KOPT-K1 (cell line): ENCODE results near the gene MACC1.
"Not testable (repeated sequence)": the region's sequence is repeated elsewhere in the genome, so short reads cannot be mapped to it uniquely, and the experiment has no call there.

ENCODE experiments used
- H3K27ac ChIP-seq: fragments of 200-600 bp; sonication (generic); 2 replicates; pipeline ENCODE4 v1.5.1; 2016; ENCODE audit warnings: antibody characterized with exemption, mild to moderate bottlenecking, low read depth, low read length; ENCODE audit not compliant: poor library complexity, severe bottlenecking
- H3K36me3 ChIP-seq: fragments of 200-600 bp; sonication (generic); 2 replicates; pipeline ENCODE4 v1.5.1; 2017; ENCODE audit warnings: antibody characterized with exemption, mild to moderate bottlenecking, low read length, moderate library complexity; ENCODE audit not compliant: insufficient read depth
- H3K9me3 ChIP-seq: fragments of 200-600 bp; sonication (generic); 2 replicates; pipeline ENCODE4 v1.5.1; 2017; ENCODE audit warnings: antibody characterized with exemption, low read length, mild to moderate bottlenecking; ENCODE audit not compliant: insufficient read depth, poor library complexity, severe bottlenecking

The MACC1 gene

DNA sequence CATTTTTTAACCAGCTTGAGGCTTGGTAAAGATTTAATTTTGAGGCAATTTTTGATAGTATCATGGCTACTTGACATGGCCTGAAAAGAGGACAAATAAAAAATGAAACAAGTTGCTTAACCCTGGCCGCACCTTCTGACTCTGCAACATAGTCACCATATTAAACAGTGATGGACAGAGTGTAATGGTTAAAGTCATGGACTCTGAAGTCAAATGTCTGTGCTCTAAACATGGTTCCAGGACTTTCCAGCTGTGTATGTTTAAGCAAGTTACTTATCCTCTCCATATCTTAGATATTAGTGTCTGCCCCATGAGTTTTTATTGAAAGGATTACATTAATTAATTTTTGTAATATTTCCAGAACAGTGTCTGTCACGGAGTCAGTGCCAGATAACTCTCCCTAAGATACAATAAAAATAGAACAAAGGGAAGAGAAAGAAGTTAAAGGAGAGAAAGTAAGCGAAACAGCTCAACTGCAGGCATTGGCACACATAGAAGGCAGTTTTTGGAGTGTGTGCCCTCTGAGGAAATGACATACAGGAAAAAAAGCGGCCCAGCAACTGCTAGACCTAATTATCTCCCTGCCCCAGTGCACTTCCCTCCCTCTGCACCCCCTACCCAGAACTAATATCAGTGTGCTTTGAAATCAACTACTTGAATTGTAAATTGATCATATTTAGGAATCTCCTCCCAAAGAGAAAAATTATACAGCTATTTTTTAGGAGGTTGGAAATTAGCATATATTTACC lies 65.3 kb downstream of the MACC1 start:
- no peak overlapping the region for H3K27ac ChIP-seq
- no peaks in the 10 kb centered on the region for H3K36me3 ChIP-seq
- H3K9me3 ChIP-seq, result no peaks in the 10 kb centered on the region

DNA sequence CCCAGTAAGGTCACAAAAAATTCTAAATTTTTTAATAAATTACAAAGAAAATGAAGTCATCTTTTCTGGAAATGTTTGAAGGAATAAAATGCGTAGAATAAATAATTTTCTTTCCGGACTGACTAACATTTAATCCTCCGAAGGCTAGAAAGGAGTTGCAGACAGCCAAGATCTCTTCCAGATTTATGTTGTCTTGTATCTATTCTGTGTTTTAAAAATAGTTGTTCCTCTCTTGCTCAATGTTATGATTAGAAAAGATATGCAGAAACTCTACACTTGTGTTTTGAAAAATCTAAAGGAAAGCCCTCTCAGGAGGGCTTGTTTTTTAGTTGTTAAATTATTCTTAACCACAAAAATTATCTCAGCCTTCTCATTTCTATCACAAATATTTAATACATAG lies 70.7 kb downstream of the MACC1 start:
- no peak overlapping the region for H3K27ac ChIP-seq
- H3K9me3 ChIP-seq, result no peaks in the 10 kb centered on the region
- no peaks in the 10 kb centered on the region for H3K36me3 ChIP-seq

DNA sequence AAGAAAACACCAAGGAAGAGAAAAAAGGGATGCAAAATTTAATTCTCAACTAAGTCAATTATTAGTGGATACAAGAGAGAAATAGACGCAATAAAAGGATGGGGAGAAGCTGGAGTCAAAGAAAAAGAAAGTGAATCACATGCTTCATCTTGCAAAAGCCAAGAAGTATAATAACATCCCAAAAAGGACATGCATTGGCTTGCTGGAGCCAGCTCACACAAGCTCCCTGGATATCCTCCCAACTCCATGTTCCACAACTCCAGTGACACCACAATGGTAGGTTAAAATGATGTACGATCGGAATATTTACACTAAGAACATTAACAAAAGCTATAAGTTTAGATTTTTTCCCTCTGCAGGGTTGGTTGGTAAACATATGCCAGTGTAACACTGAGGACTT lies 72.4 kb downstream of the MACC1 start:
- Histone ChIP-seq H3K27ac (no peak overlapping the region), H3K36me3 (no peaks in the 10 kb centered on the region), H3K9me3 (no peaks in the 10 kb centered on the region)

DNA sequence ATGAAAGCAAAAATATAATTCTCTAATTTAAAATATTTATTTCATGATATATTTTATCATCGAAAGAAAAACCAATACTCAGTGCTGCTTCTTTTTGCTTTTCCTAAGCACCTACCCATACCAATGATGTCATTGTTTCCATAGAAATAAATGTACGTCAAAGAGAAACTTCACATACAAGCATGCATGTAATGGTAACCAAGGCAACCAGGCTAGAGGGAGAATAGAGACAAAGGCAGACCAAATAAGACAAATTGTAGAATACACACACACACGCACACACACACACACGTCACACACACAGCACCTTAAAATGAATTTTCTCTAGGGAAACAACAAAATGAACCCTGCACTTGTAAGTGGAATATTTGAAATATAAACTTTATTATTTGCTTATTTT lies 75.5 kb downstream of the MACC1 start:
- H3K36me3 ChIP-seq, result no peaks in the 10 kb centered on the region
- no peaks in the 10 kb centered on the region for H3K9me3 ChIP-seq
- no peak overlapping the region for H3K27ac ChIP-seq

DNA sequence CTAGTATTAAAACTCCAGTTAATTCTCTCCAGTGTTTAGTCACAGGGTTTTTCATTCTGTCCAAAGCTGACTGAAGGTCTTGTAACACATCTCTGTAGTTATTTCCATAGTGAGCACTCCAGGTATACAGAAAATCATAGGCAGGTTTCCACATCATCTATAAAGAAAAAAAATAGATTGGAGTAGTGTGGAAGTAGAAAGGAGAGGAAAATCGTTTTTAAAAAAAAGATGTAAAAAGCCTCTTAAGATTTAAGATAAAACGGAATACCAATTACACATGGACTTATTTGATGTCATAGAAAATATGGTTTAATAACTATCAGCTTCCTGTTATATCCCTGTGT lies 76.2 kb downstream of the MACC1 start:
- H3K27ac ChIP-seq, result no peak overlapping the region
- no peaks in the 10 kb centered on the region for H3K36me3 ChIP-seq
- no peaks in the 10 kb centered on the region for H3K9me3 ChIP-seq

DNA sequence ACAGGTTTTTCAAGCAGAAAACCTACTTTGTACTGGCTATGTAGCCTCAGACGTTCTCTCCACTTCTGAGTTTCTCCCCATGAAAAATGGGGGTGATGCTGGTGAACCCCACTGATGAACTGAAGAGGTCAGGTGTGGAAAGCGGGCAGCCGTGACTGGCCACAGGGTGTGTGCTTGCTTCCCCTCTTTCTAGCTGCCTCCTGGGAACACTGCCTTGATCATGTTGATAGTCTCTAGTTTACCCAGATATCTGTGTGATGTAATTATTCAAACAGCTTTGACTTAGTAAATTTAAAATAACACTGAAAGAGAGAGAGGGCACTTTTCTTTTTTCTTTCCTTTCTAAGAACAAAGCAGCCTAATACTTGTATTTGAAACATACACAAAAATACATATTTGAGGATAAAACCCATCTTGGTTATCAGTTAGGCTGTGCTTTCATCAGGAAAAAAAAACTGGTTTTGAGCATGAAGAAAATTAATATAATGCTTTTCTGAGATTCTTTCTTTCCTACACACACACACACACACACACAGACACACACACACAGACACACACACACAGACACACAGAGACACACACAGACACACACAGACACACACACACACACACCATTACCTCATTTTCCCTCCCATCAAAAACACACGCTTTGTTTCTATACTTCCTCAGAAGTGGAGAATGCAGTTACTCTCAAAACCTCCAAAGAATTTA lies 76.7 kb downstream of the MACC1 start:
- Histone ChIP-seq H3K36me3 (no peaks in the 10 kb centered on the region), H3K27ac (no peak overlapping the region), H3K9me3 (no peaks in the 10 kb centered on the region)

DNA sequence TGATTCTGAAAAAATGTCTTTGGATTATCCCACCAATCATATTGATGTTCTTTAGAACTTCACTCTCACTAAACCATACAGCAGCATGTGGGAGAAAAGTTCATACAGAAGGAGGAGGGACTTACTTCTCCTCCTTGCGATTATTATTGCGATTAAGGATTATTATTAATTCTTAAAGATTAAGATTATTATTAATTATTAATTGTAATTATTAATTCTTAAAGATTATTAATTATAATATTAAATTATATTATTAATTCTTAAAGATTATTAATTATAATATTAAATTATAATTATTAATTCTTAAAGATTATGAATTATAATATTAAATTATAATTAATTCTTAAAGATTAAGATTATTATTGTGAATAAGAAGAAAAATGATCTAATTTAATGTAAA lies 80.5 kb downstream of the MACC1 start:
- Histone ChIP-seq H3K27ac (no peak overlapping the region), H3K36me3 (no peaks in the 10 kb centered on the region)

DNA sequence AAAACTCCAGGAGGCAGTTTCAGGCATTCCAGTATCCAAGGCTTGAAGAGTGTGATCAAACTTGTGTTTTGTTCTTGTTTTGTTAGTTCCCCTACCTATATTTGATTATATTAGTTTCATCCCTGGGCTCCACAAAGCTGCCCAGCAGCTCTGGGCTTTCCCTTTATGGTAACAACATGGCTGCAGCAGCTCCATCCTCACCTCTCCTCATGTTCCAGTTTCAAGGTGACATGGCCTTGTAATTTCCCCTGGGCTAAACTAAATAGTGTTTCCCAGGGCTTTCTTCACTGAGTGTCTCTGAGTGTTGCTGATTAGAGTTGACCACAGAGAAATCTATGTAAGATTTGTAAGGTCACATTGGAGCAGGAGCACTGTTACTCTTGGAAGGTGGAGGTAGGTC lies 83.4 kb downstream of the MACC1 start:
- Histone ChIP-seq H3K9me3 (no peaks in the 10 kb centered on the region), H3K36me3 (no peaks in the 10 kb centered on the region), H3K27ac (no peak overlapping the region)

More for the DNA sequence above, 80.5 kb downstream of the MACC1 start:
- no peaks in the 10 kb centered on the region for H3K9me3 ChIP-seq

DNA sequence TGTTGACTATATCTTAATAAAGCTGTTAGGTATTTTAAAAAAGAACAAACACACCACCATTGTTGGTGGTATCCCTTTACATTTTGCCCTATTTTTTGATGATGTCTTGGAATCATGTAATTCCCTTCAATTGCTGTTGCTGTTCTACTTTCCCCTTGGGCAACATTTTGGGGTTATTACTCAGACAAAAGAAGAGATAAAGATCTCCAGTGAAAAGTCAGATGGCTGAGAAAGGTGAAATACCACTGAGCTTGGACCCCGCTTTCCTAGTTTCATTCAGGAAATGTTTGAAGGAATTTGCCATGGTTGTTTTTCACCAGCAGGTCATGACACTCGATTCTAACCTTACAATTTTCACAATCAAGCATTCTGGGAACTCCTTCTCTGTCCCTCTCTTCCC lies 84.6 kb downstream of the MACC1 start:
- Histone ChIP-seq H3K9me3 (no peaks in the 10 kb centered on the region), H3K27ac (no peak overlapping the region), H3K36me3 (no peaks in the 10 kb centered on the region)

DNA sequence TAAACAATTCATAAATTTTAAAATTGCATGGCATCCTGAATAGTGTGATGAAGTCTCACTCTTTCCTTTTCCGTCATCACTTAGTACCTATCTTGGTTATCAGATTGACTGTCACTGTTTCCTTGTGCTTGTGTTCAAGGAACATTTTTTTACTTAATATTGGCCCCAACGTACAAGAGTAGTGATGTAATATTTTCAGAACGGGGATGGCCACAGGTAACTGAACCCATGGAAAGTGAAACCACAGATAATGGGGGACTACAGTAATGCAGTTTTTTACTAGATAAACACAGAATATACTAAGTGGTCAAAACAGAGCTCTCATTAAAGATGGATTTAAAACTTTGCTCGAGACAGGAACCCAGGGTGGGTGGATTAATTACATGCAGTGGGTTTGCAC lies 85.4 kb downstream of the MACC1 start:
- no peak overlapping the region for H3K27ac ChIP-seq
- H3K9me3 ChIP-seq, result no peaks in the 10 kb centered on the region
- H3K36me3 ChIP-seq, result no peaks in the 10 kb centered on the region

DNA sequence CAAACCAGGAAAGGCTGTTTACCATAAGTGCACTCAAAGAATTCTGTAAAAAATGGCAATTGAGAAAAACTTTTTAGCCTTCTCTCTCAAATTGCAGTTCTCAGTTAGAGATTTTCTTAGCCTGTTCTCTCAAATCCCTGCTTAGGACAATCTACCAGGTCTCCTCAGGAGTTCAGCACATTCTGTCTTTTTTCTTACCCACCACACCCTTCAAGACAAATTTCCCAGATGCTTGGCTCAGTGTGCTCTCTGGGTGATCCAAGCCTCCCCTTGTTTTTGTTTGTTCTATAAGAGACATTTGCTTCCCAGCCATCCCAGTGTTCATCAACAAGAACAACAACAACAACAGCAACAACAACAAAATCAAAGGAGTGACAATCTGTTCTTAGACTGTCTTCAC lies 87.3 kb downstream of the MACC1 start:
- Histone ChIP-seq H3K27ac (no peak overlapping the region), H3K9me3 (no peaks in the 10 kb centered on the region), H3K36me3 (no peaks in the 10 kb centered on the region)

DNA sequence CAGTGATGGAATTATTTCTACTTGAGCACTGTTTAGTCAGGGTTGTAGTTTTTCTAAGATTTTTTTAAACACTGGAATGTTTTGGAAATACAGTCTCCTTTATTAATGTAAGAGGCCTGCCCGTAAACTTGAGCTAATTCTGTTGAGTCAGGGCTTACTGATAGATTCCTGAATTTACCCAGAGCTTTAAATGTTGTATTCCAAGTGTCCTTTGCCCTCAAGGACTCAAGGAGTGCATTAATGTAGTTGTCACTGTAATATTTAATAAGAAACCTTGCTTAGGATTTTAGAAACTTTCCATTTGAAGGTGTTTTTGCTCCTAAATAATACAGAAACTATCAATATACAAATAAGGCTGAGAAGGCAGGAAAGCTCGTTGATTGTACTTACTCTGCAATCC lies 89.2 kb downstream of the MACC1 start:
- Histone ChIP-seq H3K36me3 (no peaks in the 10 kb centered on the region), H3K27ac (no peak overlapping the region), H3K9me3 (no peaks in the 10 kb centered on the region)

DNA sequence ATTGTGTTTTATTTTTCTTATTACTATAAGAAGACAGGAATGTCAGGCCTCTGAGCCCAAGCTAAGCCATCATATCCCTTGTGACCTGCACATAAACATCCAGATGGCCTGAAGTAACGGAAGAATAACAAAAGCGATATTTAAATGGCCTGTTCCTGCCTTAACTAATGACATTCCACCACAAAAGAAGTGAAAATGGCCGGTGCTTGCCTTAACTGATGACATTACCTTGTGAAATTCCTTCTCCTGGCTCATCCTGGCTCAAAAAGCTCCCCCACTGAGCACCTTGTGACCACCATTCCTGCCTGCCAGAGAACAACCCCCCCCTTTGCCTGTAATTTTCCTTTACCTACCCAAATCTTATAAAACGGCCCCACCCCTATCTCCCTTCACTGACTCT lies 91.1 kb downstream of the MACC1 start:
- not testable (repeated sequence) for H3K27ac ChIP-seq

DNA sequence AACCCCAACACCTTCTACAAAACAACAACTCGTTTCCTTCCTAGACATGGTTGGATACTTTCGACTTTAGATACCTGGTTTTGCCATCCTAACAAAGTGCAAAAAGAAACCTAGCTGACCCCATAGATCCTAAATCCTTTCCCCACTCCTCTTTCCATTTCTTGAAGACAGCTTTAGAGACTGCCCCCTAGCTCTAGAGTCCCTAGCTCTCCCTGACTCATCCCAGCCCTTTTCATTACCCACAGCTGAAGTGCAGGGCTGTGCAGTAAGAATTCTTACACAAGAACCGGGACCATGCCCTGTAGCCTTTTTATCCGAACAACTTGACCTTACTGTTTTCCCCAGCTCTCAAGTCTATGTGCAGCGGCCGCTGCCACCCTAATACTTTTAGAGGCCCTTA lies 93.1 kb downstream of the MACC1 start:
- H3K9me3 ChIP-seq, H3K36me3 ChIP-seq, H3K27ac ChIP-seq: not testable (repeated sequence)

More for the DNA sequence above, 91.1 kb downstream of the MACC1 start:
- not testable (repeated sequence) for H3K9me3 ChIP-seq, H3K36me3 ChIP-seq

DNA sequence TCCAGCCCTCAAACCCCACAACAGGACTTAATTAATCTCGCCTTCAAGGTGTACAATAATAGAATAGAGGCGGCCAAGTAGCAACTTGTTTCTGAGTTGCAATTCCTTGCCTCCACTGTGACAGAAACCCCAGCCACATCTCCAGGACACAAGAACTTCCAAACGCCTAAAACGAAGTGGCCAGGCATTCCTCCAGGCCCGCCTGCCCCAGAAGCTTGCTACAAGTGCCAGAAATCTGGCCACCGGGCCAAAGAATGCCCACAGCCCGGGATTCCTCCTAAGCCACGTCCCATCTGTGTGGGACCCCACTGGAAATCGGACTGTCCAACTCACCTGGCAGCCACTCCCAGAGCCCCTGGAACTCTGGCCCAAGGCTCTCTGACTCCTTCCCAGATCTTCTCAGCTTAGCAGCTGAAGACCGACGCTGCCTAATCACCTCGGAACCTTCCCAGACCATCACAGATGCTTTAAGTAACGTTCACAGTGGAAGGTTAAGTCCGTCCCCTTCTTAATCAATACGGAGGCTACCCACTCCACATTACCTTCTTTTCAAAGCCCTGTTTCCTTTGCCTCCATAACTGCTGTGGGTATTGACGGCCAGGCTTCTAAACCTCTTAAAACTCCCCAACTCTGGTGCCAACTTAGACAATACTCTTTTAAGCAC lies 94.4 kb downstream of the MACC1 start:
- H3K27ac ChIP-seq, result not testable (repeated sequence)

DNA sequence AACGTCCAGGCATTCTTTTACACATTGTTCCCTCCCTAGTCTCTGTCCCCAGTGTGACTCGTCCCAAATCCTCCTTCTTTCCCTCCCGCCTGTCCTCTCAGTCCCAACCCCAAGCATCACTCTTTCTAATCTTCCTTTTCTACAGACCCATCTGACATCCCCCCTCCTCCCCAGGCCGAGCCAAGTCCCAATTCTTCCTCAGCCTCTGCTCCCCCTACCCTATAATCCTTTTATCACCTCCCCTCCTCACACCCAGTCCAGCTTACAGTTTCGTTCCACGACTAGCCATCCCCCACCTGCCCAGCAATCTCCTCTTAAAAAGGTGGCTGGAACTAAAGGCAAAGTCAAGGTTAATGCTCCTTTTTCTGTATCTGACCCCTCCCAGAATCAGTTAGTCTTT lies 95.1 kb downstream of the MACC1 start:
- no peak overlapping the region for H3K27ac ChIP-seq

More for the DNA sequence above, 94.4 kb downstream of the MACC1 start:
- not testable (repeated sequence) for H3K9me3 ChIP-seq, H3K36me3 ChIP-seq

More for the DNA sequence above, 95.1 kb downstream of the MACC1 start:
- Histone ChIP-seq H3K9me3 (no peaks in the 10 kb centered on the region), H3K36me3 (no peaks in the 10 kb centered on the region)
